ENCODE measurements around the gene IL17RC. TPM values are rescaled to one million over a fixed set of nuclear protein-coding genes. Genes with fewer than 3 reads are reported as not detected.

IL17RC gene
- total RNA-seq, 4 donors from 2014 or later = 14.8 to 67.3 (median 47.2) TPM

DNA sequence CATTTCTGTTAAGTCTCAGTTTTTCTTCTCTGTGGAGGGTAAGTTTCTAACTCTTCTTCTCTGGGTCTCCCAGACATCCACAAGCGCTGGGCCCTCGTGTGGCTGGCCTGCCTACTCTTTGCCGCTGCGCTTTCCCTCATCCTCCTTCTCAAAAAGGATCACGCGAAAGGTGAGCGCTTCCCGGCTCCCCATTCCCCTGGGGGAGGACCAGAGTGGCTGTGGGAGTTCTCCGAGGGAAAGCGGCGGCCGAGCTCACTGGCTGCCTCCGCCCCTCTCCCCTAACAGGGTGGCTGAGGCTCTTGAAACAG, 15.6 kb downstream of the IL17RC start:
- Histone ChIP-seq H3K27ac (peak overlapping the region; percentile 88 to 97 (median 96)), H3K4me1 (peaks cover 27 to 29% of the 10 kb centered on the region in 2 donors), H3K27me3 (no peaks in the 10 kb centered on the region), H3K4me3 (peak overlapping the region; percentile 85 to 94 (median 88)), H3K36me3 (peaks cover 0 to 40% of the 10 kb centered on the region in 2 donors), H3K9me3 (no peaks in the 10 kb centered on the region)
- in situ Hi-C loops (cut with MboI; ENCODE audit: low sequenced_read_pairs in 4 of 4) (loop anchor here in 2 of 4 donors (10.0 kb wide), 2 partner anchors 88 to 92 kb away; partner anchors contain the start of genes FANCD2 (in 1 of the 2) and RPUSD3 (in 1 of the 2)), intact Hi-C loops (cut with DNase I; ENCODE audit: low total_unique reads) (loop anchor here (2.0 to 10.0 kb wide), 5 partner anchors 46 to 295 kb away; partner anchors contain the start of genes BRK1, FANCD2 and VHL)
- TF ChIP-seq POLR2A (IDR thresholded peaks at IDR 0.05) = no peak
- DNase-seq (no peak), ATAC-seq (peak in 1 of 2 donors; percentile 1)

- peak; percentile 70 to 71 for ATAC-seq
- Histone ChIP-seq H3K4me3 (peak overlapping the region; percentile 85 to 94 (median 88)), H3K27ac (peak overlapping the region; percentile 88 to 97 (median 96)), H3K27me3 (no peaks in the 10 kb centered on the region), H3K9me3 (no peaks in the 10 kb centered on the region), H3K4me1 (peaks cover 27 to 29% of the 10 kb centered on the region in 2 donors), H3K36me3 (peaks cover 0 to 45% of the 10 kb centered on the region in 2 donors)
- DNase-seq = peak; percentile 55 to 83
- intact Hi-C loops (cut with DNase I; ENCODE audit: low total_unique reads) (loop anchor here (1.0 to 10.0 kb wide), 8 partner anchors 13 to 294 kb away; partner anchors contain the start of genes BRK1, FANCD2, JAGN1 and VHL), in situ Hi-C loops (cut with MboI; ENCODE audit: low sequenced_read_pairs in 4 of 4) (loop anchor here in 2 of 4 donors (10.0 kb wide), 2 partner anchors 88 to 92 kb away; partner anchors contain the start of genes FANCD2 (in 1 of the 2) and RPUSD3 (in 1 of the 2))
- TF ChIP-seq POLR2A (IDR thresholded peaks at IDR 0.05) = no peak
- TF ChIP-seq, protein P1, sequence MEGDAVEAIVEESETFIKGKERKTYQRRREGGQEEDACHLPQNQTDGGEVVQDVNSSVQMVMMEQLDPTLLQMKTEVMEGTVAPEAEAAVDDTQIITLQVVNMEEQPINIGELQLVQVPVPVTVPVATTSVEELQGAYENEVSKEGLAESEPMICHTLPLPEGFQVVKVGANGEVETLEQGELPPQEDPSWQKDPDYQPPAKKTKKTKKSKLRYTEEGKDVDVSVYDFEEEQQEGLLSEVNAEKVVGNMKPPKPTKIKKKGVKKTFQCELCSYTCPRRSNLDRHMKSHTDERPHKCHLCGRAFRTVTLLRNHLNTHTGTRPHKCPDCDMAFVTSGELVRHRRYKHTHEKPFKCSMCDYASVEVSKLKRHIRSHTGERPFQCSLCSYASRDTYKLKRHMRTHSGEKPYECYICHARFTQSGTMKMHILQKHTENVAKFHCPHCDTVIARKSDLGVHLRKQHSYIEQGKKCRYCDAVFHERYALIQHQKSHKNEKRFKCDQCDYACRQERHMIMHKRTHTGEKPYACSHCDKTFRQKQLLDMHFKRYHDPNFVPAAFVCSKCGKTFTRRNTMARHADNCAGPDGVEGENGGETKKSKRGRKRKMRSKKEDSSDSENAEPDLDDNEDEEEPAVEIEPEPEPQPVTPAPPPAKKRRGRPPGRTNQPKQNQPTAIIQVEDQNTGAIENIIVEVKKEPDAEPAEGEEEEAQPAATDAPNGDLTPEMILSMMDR (IDR thresholded peaks at IDR 0.05 in 4 of 5, conservative IDR thresholded peaks at IDR 0.05 in 1 of 5) = peak; percentile 78 to 90 (median 89)
Observed at GRCh38 chr3:9932843-9933560, 16.1 kb downstream of the IL17RC start.

DNA sequence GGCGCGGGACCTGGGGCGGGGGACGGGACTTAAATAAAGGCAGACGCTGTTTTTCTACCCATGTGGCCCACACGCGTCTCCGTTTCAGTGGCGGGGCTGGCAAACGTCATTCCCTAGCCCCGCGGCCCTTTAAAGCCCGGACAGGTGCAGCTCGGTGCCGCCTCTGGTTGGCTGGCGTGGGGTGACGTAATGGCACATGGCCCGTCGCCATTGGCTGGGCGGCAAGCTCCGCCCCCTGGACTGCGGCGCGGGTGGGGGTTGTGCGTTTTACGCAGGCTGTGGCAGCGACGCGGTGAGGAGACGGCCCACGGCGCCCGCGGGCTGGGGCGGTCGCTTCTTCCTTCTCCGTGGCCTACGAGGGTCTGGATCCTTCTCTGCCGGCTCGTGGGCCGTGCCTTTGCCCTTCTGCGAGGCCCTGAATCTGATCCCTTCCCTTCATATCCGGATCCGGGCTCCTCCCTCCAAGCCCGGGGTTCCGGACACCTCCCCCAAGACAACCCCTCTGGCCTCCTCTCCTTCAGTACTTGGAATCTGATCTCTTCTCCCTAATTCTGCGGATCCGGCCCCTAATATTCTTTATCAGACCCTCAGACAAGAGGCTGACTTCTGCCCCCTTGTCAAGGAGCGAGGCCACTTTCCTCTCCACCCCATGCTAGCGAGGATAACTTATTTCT, 16.8 kb downstream of the IL17RC start, which contains the start of gene CRELD1:
TSS of gene CRELD1 (plus strand) at position 274 of the 674 bp plus-strand sequence. CDS start 605 bp downstream, outside the sequence.
- in situ Hi-C loops (cut with MboI; ENCODE audit: low sequenced_read_pairs in 4 of 4) = loop anchor here in 2 of 4 donors (10.0 kb wide), 2 partner anchors 89 to 91 kb away; partner anchors contain the start of genes FANCD2 (in 1 of the 2) and RPUSD3 (in 1 of the 2)
- peaks cover 0 to 47% of the 10 kb centered on the region in 2 donors for H3K36me3 ChIP-seq
- peak within 1 kb of the TSS; percentile 85 to 94 (median 88) for H3K4me3 ChIP-seq
- ATAC-seq = peak; percentile 86 to 87
- no peaks in the 10 kb centered on the region for H3K9me3 ChIP-seq
- intact Hi-C loops (cut with DNase I; ENCODE audit: low total_unique reads) = loop anchor here (1.0 to 10.0 kb wide), 8 partner anchors 13 to 294 kb away; partner anchors contain the start of genes BRK1, FANCD2, JAGN1 and VHL
- TF ChIP-seq, protein P1 (IDR thresholded peaks at IDR 0.05 in 4 of 5, conservative IDR thresholded peaks at IDR 0.05 in 1 of 5) = no peak
- peak; percentile 87 to 94 for TF ChIP-seq POLR2A (IDR thresholded peaks at IDR 0.05)
- peak within 1 kb of the TSS; percentile 88 to 97 (median 96) for H3K27ac ChIP-seq
- H3K27me3 ChIP-seq = no peaks in the 10 kb centered on the region
- peaks cover 27 to 29% of the 10 kb centered on the region in 2 donors for H3K4me1 ChIP-seq
- DNase-seq = peak; percentile 93 to 96

DNA sequence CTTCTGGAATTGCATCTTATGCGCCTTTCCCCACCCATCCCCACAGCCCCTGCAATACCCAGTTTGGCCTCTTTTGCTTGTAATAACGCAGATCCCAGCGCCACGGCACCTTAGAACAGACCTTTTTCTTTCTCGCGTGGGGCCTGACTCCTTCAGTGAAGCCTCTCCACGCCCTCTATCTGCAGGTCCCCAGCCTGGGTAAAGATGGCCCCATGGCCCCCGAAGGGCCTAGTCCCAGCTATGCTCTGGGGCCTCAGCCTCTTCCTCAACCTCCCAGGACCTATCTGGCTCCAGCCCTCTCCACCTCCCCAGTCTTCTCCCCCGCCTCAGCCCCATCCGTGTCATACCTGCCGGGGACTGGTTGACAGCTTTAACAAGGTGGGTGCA, 17.3 kb downstream of the IL17RC start:
- intact Hi-C loops (cut with DNase I; ENCODE audit: low total_unique reads) (loop anchor here (5.0 to 10.0 kb wide), 2 partner anchors 211 to 293 kb away; partner anchors contain the start of gene VHL), in situ Hi-C loops (cut with MboI; ENCODE audit: low sequenced_read_pairs in 4 of 4) (loop anchor here in 2 of 4 donors (10.0 kb wide), 2 partner anchors 89 to 91 kb away; partner anchors contain the start of genes FANCD2 (in 1 of the 2) and RPUSD3 (in 1 of the 2))
- no peak for TF ChIP-seq POLR2A (IDR thresholded peaks at IDR 0.05)
- TF ChIP-seq, protein P1 (IDR thresholded peaks at IDR 0.05 in 4 of 5, conservative IDR thresholded peaks at IDR 0.05 in 1 of 5) = peak in 2 of 5 experiments; percentile 11 to 28
- Histone ChIP-seq H3K4me3 (peak overlapping the region; percentile 85 to 94 (median 88)), H3K27me3 (no peaks in the 10 kb centered on the region), H3K36me3 (peaks cover 0 to 47% of the 10 kb centered on the region in 2 donors), H3K9me3 (no peaks in the 10 kb centered on the region), H3K27ac (peak overlapping the region; percentile 88 to 97 (median 96)), H3K4me1 (peaks cover 27 to 29% of the 10 kb centered on the region in 2 donors)
- DNase-seq = no peak
- ATAC-seq = peak in 1 of 2 donors; percentile 0
